ENCODE measurements around the gene HEATR9. TPM values are rescaled to one million over a fixed set of nuclear protein-coding genes. Genes with fewer than 3 reads are reported as not detected.
"Not testable (repeated sequence)": the region's sequence is repeated elsewhere in the genome, so short reads cannot be mapped to it uniquely, and the experiment has no call there.

HEATR9 gene
- total RNA-seq, 2 donors from 2014 or later: not detected

- no peaks in the 10 kb centered on the region for H3K9me3 ChIP-seq
- DNase-seq (ENCODE audit: low spot score): no peak
- no peak for TF ChIP-seq CTCF (IDR thresholded peaks at IDR 0.05)
- H3K27me3 ChIP-seq: no peaks in the 10 kb centered on the region
- H3K27ac ChIP-seq: no peak overlapping the region
- H3K4me1 ChIP-seq: no peaks in the 10 kb centered on the region
- no peaks in the 10 kb centered on the region for H3K36me3 ChIP-seq
- no peak overlapping the region for H3K4me3 ChIP-seq
Observed at GRCh38 chr17:35898283-35899070, 29.8 kb upstream of the HEATR9 start.

- not testable (repeated sequence) for H3K36me3 ChIP-seq; DNase-seq (ENCODE audit: low spot score); H3K4me1 ChIP-seq; H3K27me3 ChIP-seq; H3K9me3 ChIP-seq; H3K27ac ChIP-seq; H3K4me3 ChIP-seq
Observed at GRCh38 chr17:35897772-35898171, 29.1 kb upstream of the HEATR9 start.

GRCh38 chr17:35895636-35896587, 27.2 kb upstream of the HEATR9 start:
- no peak for DNase-seq (ENCODE audit: low spot score)
- no peaks in the 10 kb centered on the region for H3K4me1 ChIP-seq
- no peak overlapping the region for H3K27ac ChIP-seq
- no peaks in the 10 kb centered on the region for H3K36me3 ChIP-seq
- no peaks in the 10 kb centered on the region for H3K9me3 ChIP-seq
- H3K4me3 ChIP-seq: no peak overlapping the region
- H3K27me3 ChIP-seq: no peaks in the 10 kb centered on the region
- TF ChIP-seq CTCF (IDR thresholded peaks at IDR 0.05): no peak

- no peak for TF ChIP-seq CTCF (IDR thresholded peaks at IDR 0.05)
- Histone ChIP-seq H3K4me3 (no peak overlapping the region), H3K27me3 (no peaks in the 10 kb centered on the region), H3K9me3 (no peaks in the 10 kb centered on the region), H3K36me3 (no peaks in the 10 kb centered on the region), H3K27ac (no peak overlapping the region), H3K4me1 (peaks cover 0 to 9% of the 10 kb centered on the region in 2 donors)
- no peak for DNase-seq (ENCODE audit: low spot score)
Observed at GRCh38 chr17:35894206-35894605, 25.5 kb upstream of the HEATR9 start.

- Histone ChIP-seq H3K4me3 (no peak overlapping the region), H3K36me3 (no peaks in the 10 kb centered on the region), H3K9me3 (no peaks in the 10 kb centered on the region), H3K27me3 (no peaks in the 10 kb centered on the region), H3K27ac (no peak overlapping the region), H3K4me1 (peaks cover 0 to 9% of the 10 kb centered on the region in 2 donors)
- TF ChIP-seq CTCF (IDR thresholded peaks at IDR 0.05): no peak
- no peak for DNase-seq (ENCODE audit: low spot score)
Observed at GRCh38 chr17:35893751-35894150, 25.1 kb upstream of the HEATR9 start.
